OCI-LY1 (cell line): ENCODE results near the gene HDAC8.

Experiments
- H2AFZ ChIP-seq: fragments of 200-600 bp; sonication (generic), shearing (Covaris generic); 2 replicates; pipeline ENCODE4 v1.6.0; 2014; ENCODE audit warnings: antibody characterized with exemption, mild to moderate bottlenecking, low read length
- H3F3A ChIP-seq: fragments of 200-600 bp; sonication (generic), shearing (Covaris generic); 2 replicates; pipeline ENCODE4 v1.6.0; 2014; ENCODE audit warnings: mild to moderate bottlenecking, antibody characterized with exemption, low read length, moderate library complexity; ENCODE audit not compliant: insufficient read depth
- H3K27ac ChIP-seq: fragments of 200-600 bp; sonication (generic); 2 replicates; pipeline ENCODE4 v1.5.1; 2014; ENCODE audit warnings: low read length, mixed run types, mild to moderate bottlenecking, low read depth; ENCODE audit not compliant: poor library complexity, severe bottlenecking
- H3K27me3 ChIP-seq: fragments of 200-600 bp; sonication (generic); 2 replicates; pipeline ENCODE4 v1.6.0; 2014; ENCODE audit warnings: antibody characterized with exemption, mild to moderate bottlenecking, low read length, moderate library complexity; ENCODE audit not compliant: insufficient read depth
- H3K36me3 ChIP-seq: fragments of 200-600 bp; sonication (generic); 2 replicates; pipeline ENCODE4 v1.6.1; 2014; ENCODE audit warnings: mild to moderate bottlenecking, antibody characterized with exemption, low read length, moderate library complexity, mixed read lengths; ENCODE audit not compliant: insufficient read depth
- H3K4me1 ChIP-seq: fragments of 200-600 bp; sonication (generic); 2 replicates; pipeline ENCODE4 v1.5.1; 2014; ENCODE audit warnings: mild to moderate bottlenecking, low read length, moderate library complexity; ENCODE audit not compliant: insufficient read depth, severe bottlenecking
- H3K4me2 ChIP-seq: fragments of 200-600 bp; sonication (generic), shearing (Covaris generic); 2 replicates; pipeline ENCODE4 v1.6.1; 2014; ENCODE audit warnings: low read length
- H3K4me3 ChIP-seq: fragments of 200-600 bp; sonication (generic); 2 replicates; pipeline ENCODE4 v1.5.1; 2014; ENCODE audit warnings: low read length, low read depth, mild to moderate bottlenecking, mixed read lengths; ENCODE audit not compliant: poor library complexity, severe bottlenecking
- H3K79me2 ChIP-seq: fragments of 200-600 bp; shearing (Covaris generic); 2 replicates; pipeline ENCODE4 v1.6.1; 2016; ENCODE audit warnings: mixed run types, low read length, mixed read lengths; ENCODE audit not compliant: insufficient read depth
- H3K9ac ChIP-seq: fragments of 200-600 bp; sonication (generic), shearing (Covaris generic); 2 replicates; pipeline ENCODE4 v1.6.1; 2014; ENCODE audit warnings: mild to moderate bottlenecking, low read length, mixed read lengths
- H3K9me2 ChIP-seq: fragments of 200-600 bp; sonication (generic), shearing (Covaris generic); 2 replicates; pipeline ENCODE4 v1.6.1; 2014; ENCODE audit warnings: low read depth, mild to moderate bottlenecking, low read length, mixed read lengths
- H3K9me3 ChIP-seq: fragments of 200-600 bp; shearing (Covaris generic); 2 replicates; pipeline ENCODE4 v1.6.1; 2014; ENCODE audit warnings: low read length, mixed read lengths
- H4K20me1 ChIP-seq: fragments of 200-600 bp; sonication (generic), shearing (Covaris generic); 2 replicates; pipeline ENCODE4 v1.6.0; 2016; ENCODE audit warnings: mild to moderate bottlenecking, low read length; ENCODE audit not compliant: insufficient read depth
- CTCF ChIP-seq: fragments of 200-600 bp; sonication (generic), shearing (Covaris generic); IDR thresholded peaks from 2 replicates; pipeline ENCODE4 v1.5.1; 2017; ENCODE audit warnings: mild to moderate bottlenecking, antibody characterized with exemption, low read length, moderate library complexity, mixed read lengths
- EZH2 ChIP-seq: fragments of 200-600 bp; sonication (generic), shearing (Covaris generic); IDR thresholded peaks from 2 replicates; pipeline ENCODE4 v1.8.0; 2017; ENCODE audit warnings: borderline replicate concordance, mixed run types, mild to moderate bottlenecking, antibody characterized with exemption, low read length, moderate library complexity, mixed read lengths

Gene HDAC8

GRCh38 chrX:72479324-72480274, 93.0 kb downstream of the HDAC8 start:
- no peak overlapping the region for H3K27ac ChIP-seq
- no peaks in the 10 kb centered on the region for H4K20me1 ChIP-seq

GRCh38 chrX:72478853-72479252, 93.8 kb downstream of the HDAC8 start:
- no peak overlapping the region for H3K27ac ChIP-seq
- no peaks in the 10 kb centered on the region; the same call in 1 of the 2 replicates for H3K36me3 ChIP-seq

More at GRCh38 chrX:72479324-72480274, 93.0 kb downstream of the HDAC8 start:
- no peaks in the 10 kb centered on the region for H3K9me3 ChIP-seq
- H2AFZ ChIP-seq = no peak overlapping the region
- H3K9ac ChIP-seq = no peak overlapping the region
- TF ChIP-seq CTCF (no peak), EZH2 (no peak)
- H3K4me2 ChIP-seq = no peak overlapping the region
- no peak overlapping the region for H3K4me3 ChIP-seq
- H3K36me3 ChIP-seq = no peaks in the 10 kb centered on the region; the same call in 1 of the 2 replicates
- no peaks in the 10 kb centered on the region for H3K27me3 ChIP-seq
- H3K9me2 ChIP-seq = no peaks in the 10 kb centered on the region
- H3F3A ChIP-seq = no peaks in the 10 kb centered on the region
- no peaks in the 10 kb centered on the region for H3K4me1 ChIP-seq
- H3K79me2 ChIP-seq = no peaks in the 10 kb centered on the region

GRCh38 chrX:72478351-72478750, 94.3 kb downstream of the HDAC8 start:
- Histone ChIP-seq H3K4me1 (no peaks in the 10 kb centered on the region), H3K27me3 (no peaks in the 10 kb centered on the region), H3K36me3 (no peaks in the 10 kb centered on the region; the same call in 1 of the 2 replicates), H3K9me2 (no peaks in the 10 kb centered on the region), H3K4me2 (no peak overlapping the region), H3K27ac (no peak overlapping the region), H3K4me3 (no peak overlapping the region), H3K9me3 (no peaks in the 10 kb centered on the region), H3K9ac (no peak overlapping the region), H3F3A (no peaks in the 10 kb centered on the region), H4K20me1 (no peaks in the 10 kb centered on the region), H3K79me2 (no peaks in the 10 kb centered on the region), H2AFZ (no peak overlapping the region)
- TF ChIP-seq CTCF (no peak), EZH2 (no peak)

More at GRCh38 chrX:72478853-72479252, 93.8 kb downstream of the HDAC8 start:
- Histone ChIP-seq H3K27me3 (no peaks in the 10 kb centered on the region), H3K4me2 (no peak overlapping the region), H3K9me2 (no peaks in the 10 kb centered on the region), H2AFZ (no peak overlapping the region), H3K9me3 (no peaks in the 10 kb centered on the region), H3K4me1 (no peaks in the 10 kb centered on the region), H3K79me2 (no peaks in the 10 kb centered on the region), H3K9ac (no peak overlapping the region), H4K20me1 (no peaks in the 10 kb centered on the region), H3F3A (no peaks in the 10 kb centered on the region), H3K4me3 (no peak overlapping the region)
- TF ChIP-seq CTCF (no peak), EZH2 (no peak)
